ENCODE measurements around the gene ZFPM1. TPM values are rescaled to one million over a fixed set of nuclear protein-coding genes. Genes with fewer than 3 reads are reported as not detected.

Gene ZFPM1
- total and polyA plus RNA-seq, 12 donors = 0.37 to 23.8 (median 3.5) TPM

DNA sequence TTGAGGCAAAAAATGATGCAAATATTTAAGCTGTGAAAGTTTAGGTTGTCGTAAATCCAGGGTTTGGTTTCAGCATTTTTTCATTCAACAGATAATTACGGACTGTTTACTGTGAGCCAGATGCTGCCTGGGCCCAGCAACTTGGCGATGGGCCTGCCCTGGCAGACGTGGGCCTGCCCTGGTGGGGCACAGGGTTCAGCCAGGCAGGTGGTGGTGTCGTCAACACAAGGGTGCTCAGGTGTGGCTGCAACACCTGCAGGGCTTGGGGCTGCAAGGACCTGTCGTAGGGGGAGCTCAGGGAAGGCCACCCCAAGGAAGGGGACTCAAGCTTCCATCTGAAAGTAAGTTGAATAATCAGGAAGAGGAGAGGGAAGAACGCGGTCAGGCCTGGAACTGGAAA lies 132.2 kb downstream of the ZFPM1 start:
- Histone ChIP-seq H3K4me1 (replicated peaks in 1 of 2) (no peaks in the 10 kb centered on the region), H3K9me3 (replicated peaks in 1 of 3) (no peaks in the 10 kb centered on the region), H3K36me3 (replicated peaks in 1 of 2) (peaks cover 0 to 46% of the 10 kb centered on the region in 2 donors), H3K27me3 (no peaks in the 10 kb centered on the region), H3K4me3 (no peak overlapping the region), H3K27ac (no peak overlapping the region)
- DNase-seq = no peak
- no peak for TF ChIP-seq POLR2A (IDR thresholded peaks at IDR 0.05)
- intact Hi-C loops (cut with DNase I) = no loop called here
- WGBS, 4 donors = 85 to 92% (median 86%) methylated on average over 8 of the region's 8 CpGs

DNA sequence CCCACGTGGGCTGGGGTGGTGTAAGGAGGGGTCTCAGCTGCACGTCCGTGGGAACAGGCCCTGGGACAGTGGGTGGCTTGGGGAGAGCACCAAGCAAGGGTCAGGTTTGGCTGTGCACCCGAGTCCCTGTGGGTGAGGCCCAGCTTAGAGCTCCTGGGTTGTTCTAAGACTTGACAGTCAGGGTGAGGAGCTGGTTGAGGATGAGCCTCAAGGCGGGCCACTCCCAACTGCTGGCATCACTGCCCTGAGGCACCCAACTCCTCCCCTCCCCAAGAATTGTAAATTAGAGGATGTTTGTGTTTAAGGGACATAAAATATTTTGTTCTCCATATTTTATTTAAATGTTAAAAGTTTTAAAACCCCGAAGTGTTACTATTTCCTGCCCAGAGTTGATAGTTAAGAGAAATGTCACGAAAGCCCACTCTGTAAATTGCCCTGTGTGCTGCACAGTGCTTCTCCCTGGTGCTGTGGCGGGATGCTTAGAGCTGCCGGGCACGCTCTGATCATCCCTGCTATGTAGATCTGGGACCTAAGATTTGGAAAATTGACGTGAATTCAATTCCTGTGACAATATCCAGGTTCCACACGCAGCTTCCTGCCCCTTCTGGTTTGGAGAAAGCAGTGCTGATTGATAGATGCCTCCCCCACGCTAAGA lies 133.0 kb downstream of the ZFPM1 start:
- 87 to 94% (median 91%) methylated on average over 10 to 13 of the region's 13 CpGs for WGBS, 4 donors
- peaks cover 0 to 43% of the 10 kb centered on the region in 2 donors for H3K36me3 ChIP-seq (replicated peaks in 1 of 2)
- no peak for DNase-seq

More for the DNA sequence above, 133.0 kb downstream of the ZFPM1 start:
- no peaks in the 10 kb centered on the region for H3K9me3 ChIP-seq (replicated peaks in 1 of 3)
- H3K27me3 ChIP-seq = no peaks in the 10 kb centered on the region
- no peaks in the 10 kb centered on the region for H3K4me1 ChIP-seq (replicated peaks in 1 of 2)
- H3K27ac ChIP-seq = no peak overlapping the region
- H3K4me3 ChIP-seq = no peak overlapping the region
- intact Hi-C loops (cut with DNase I) = no loop called here
- TF ChIP-seq CTCF (IDR thresholded peaks at IDR 0.05) (no peak), POLR2A (IDR thresholded peaks at IDR 0.05) (no peak)

Small RNA genes within 50 kb of the gene (microRNA-seq; reads per million reads assigned to microRNA genes)
- gene MIR5189 = 0 reads per million in 3 donors

Small RNA genes within 50 kb of the gene (small RNA-seq; reads per million reads assigned to genes)
- 0 reads per million in 2 donors for gene MIR5189

Other genes with a start within 250 kb of the ZFPM1 start
- gene ZNF469, start 70.3 kb upstream of the ZFPM1 start, total RNA-seq = 1 to 10 TPM in 8 of 9 donors, under 1 TPM in 1; 0.22 to 5.7 (median 2.0) TPM
- 1 to 10 TPM in 1 of 3 donors, under 1 TPM in 2; 0.18 to 2.7 (median 0.88) TPM for gene ZNF469, start 70.3 kb upstream of the ZFPM1 start, polyA plus RNA-seq
- gene ZC3H18, start 117.1 kb downstream of the ZFPM1 start, total RNA-seq = 10 to 100 TPM in 8 of 9 donors, 1 to 10 TPM in 1; 6.1 to 40.2 (median 15.2) TPM
- gene ZC3H18, start 117.1 kb downstream of the ZFPM1 start, polyA plus RNA-seq = 10 to 100 TPM; 17.4 to 49.1 (median 34.0) TPM
- gene IL17C, start 185.3 kb downstream of the ZFPM1 start, total RNA-seq = not detected
- not detected for gene IL17C, start 185.3 kb downstream of the ZFPM1 start, polyA plus RNA-seq
- gene CYBA, start 197.8 kb downstream of the ZFPM1 start, total RNA-seq = 100 to 1,000 TPM in 7 of 9 donors, 10 to 100 TPM in 2; 50.5 to 374 (median 136) TPM
- 100 to 1,000 TPM in 2 of 3 donors, 10 to 100 TPM in 1; 19.6 to 271 (median 258) TPM for gene CYBA, start 197.8 kb downstream of the ZFPM1 start, polyA plus RNA-seq
- 100 to 1,000 TPM in 2 of 9 donors, 10 to 100 TPM in 7; 25.6 to 293 (median 36.3) TPM for gene MVD, start 209.8 kb downstream of the ZFPM1 start, total RNA-seq
- 100 to 1,000 TPM in 1 of 3 donors, 10 to 100 TPM in 2; 60.7 to 257 (median 66.9) TPM for gene MVD, start 209.8 kb downstream of the ZFPM1 start, polyA plus RNA-seq
- gene SNAI3, start 233.2 kb downstream of the ZFPM1 start, total RNA-seq = 1 to 10 TPM in 1 of 9 donors, under 1 TPM in 6, not detected in 2; 0.06 to 1.7 (median 0.57) TPM
- 1 to 10 TPM in 1 of 3 donors, under 1 TPM in 2; 0.11 to 2.1 (median 0.44) TPM for gene SNAI3, start 233.2 kb downstream of the ZFPM1 start, polyA plus RNA-seq